A549 (cell line): ENCODE data around the gene EVC. TPM values are rescaled to one million over a fixed set of nuclear protein-coding genes. Genes with fewer than 3 reads are reported as not detected.
A peak's percentile ranks its signal among the peaks of the same experiment; 100 is the strongest.

ENCODE experiments used
- ATAC-seq, 2 experiments: fragments of 200-7000 bp in 1 of 2; fragments of >200 bp in 1 of 2; cut with Nextera tagmentation in 1 of 2; cut with Tn5 transposase in 1 of 2; 3 replicates each; pipeline versions ENCODE4 v1.8.0 to v1.9.1; 2018 to 2020; ENCODE audit warnings: mild to moderate bottlenecking in 1 of 2, moderate library complexity in 1 of 2
- CTCF ChIA-PET: fragments of 300-600 bp; sonication (Branson Sonifier 250); formaldehyde crosslinking; extraction: SDS; loops from one replicate; lab custom pipeline; 2021; ENCODE audit warnings: antibody characterized with exemption, inconsistent platforms; lab: Yijun Ruan, JAX
- POLR2A ChIA-PET: fragments of 350-600 bp; formaldehyde crosslinking; extraction: SDS; loops from one replicate; lab custom pipeline; 2021; ENCODE audit warnings: antibody characterized with exemption, inconsistent platforms; lab: Yijun Ruan, JAX
- DNase-seq, 2 experiments: peaks; one replicate each; pipeline versions ENCODE4 v3.0.0 to v3.0.0-alpha.2; 2011 to 2016; ENCODE audit warnings: low read depth in 1 of 2, low spot score in 1 of 2
- FAIRE-seq: peaks from 2 replicates; lab custom pipeline; 2011; peaks lifted over from hg19 to GRCh38; lab: Jason Lieb, UNC
- H3K27ac ChIP-seq, 2 experiments: fragments of >200 bp; sonication (Bioruptor Twin); formaldehyde crosslinking; 3 replicates each; pipeline ENCODE4 v1.5.1; 2016 to 2017
- H3K4me1 ChIP-seq: fragments of >200 bp; sonication (Bioruptor Twin); formaldehyde crosslinking; 3 replicates; pipeline ENCODE4 v1.6.1; 2016
- H3K4me2 ChIP-seq: fragments of >200 bp; sonication (Bioruptor Twin); formaldehyde crosslinking; 3 replicates; pipeline ENCODE4 v1.6.1; 2016
- H3K4me3 ChIP-seq: fragments of >200 bp; sonication (Bioruptor Twin); formaldehyde crosslinking; 3 replicates; pipeline ENCODE4 v1.5.1; 2016
- H3K9me3 ChIP-seq: fragments of >200 bp; sonication (Bioruptor Twin); formaldehyde crosslinking; 3 replicates; pipeline ENCODE4 v1.6.1; 2016
- CBX8 ChIP-seq: fragments of 200-600 bp; sonication (generic); IDR thresholded peaks from 2 replicates; pipeline ENCODE4 v1.6.1; 2016
- CEBPB ChIP-seq, 2 experiments: fragments of >200 bp in 1 of 2; sonication (Bioruptor Twin) in 1 of 2; formaldehyde crosslinking in 1 of 2; IDR thresholded peaks; 2 replicates each; pipeline ENCODE4 v1.6.1; 2012 to 2016
- CHD4 ChIP-seq: fragments of 200-600 bp; sonication (generic); IDR thresholded peaks from 2 replicates; pipeline ENCODE4 v1.6.1; 2016; ENCODE audit warnings: antibody characterized with exemption, mild to moderate bottlenecking, borderline replicate concordance
- EHF ChIP-seq: fragments of 250-450 bp; sonication (Bioruptor Pico); IDR thresholded peaks from 2 replicates; pipeline ENCODE4 v1.5.0; 2020; ENCODE audit warnings: mild to moderate bottlenecking
- HOXA7 ChIP-seq: fragments of 250-450 bp; sonication (Bioruptor Pico); IDR thresholded peaks from 2 replicates; pipeline ENCODE4 v1.5.0; 2020; ENCODE audit warnings: mild to moderate bottlenecking, moderate library complexity
- JUN ChIP-seq, 2 experiments: fragments of >200 bp; sonication (Bioruptor Twin); formaldehyde crosslinking; IDR thresholded peaks; 2 replicates in 1 of 2; 3 replicates in 1 of 2; pipeline ENCODE4 v1.6.1; 2016 to 2017
- JUNB ChIP-seq: fragments of >200 bp; sonication (Bioruptor Twin); formaldehyde crosslinking; IDR thresholded peaks from 2 replicates; pipeline ENCODE4 v1.6.1; 2016
- KDM1A ChIP-seq: fragments of 200-600 bp; sonication (generic); IDR thresholded peaks from 2 replicates; pipeline ENCODE4 v1.6.1; 2016; ENCODE audit warnings: low read depth, mild to moderate bottlenecking
- MYC ChIP-seq: IDR thresholded peaks from 2 replicates; pipeline ENCODE4 v1.6.1; 2012; ENCODE audit warnings: mild to moderate bottlenecking, inconsistent platforms, low read length, improper control_type of control experiment, borderline replicate concordance
- PHF8 ChIP-seq: fragments of 200-600 bp; sonication (generic); IDR thresholded peaks from 2 replicates; pipeline ENCODE4 v1.6.1; 2016; ENCODE audit warnings: low read depth, mild to moderate bottlenecking, antibody characterized with exemption, moderate library complexity, borderline replicate concordance
- POLR2A ChIP-seq: IDR thresholded peaks from 2 replicates; pipeline ENCODE4 v1.6.1; 2012; ENCODE audit warnings: mild to moderate bottlenecking, low read length
- RAD21 ChIP-seq, 2 experiments: fragments of >200 bp in 1 of 2; sonication (Bioruptor Twin) in 1 of 2; formaldehyde crosslinking in 1 of 2; IDR thresholded peaks in 1 of 2; conservative IDR thresholded peaks in 1 of 2; 2 replicates in 1 of 2; 3 replicates in 1 of 2; pipeline ENCODE4 v1.6.1; 2012 to 2018; ENCODE audit warnings: inconsistent platforms in 1 of 2
- RCOR1 ChIP-seq: fragments of 150-350 bp; IDR thresholded peaks from 2 replicates; pipeline ENCODE4 v1.6.1; 2014; ENCODE audit warnings: antibody characterized with exemption, low read length, low read depth
- RNF2 ChIP-seq: fragments of 200-600 bp; sonication (generic); IDR thresholded peaks from 2 replicates; pipeline ENCODE4 v1.6.1; 2016; ENCODE audit warnings: low read depth, mild to moderate bottlenecking, antibody characterized with exemption, moderate library complexity, borderline replicate concordance
- SMC3 ChIP-seq: fragments of >200 bp; sonication (Bioruptor Twin); formaldehyde crosslinking; IDR thresholded peaks from 3 replicates; pipeline ENCODE4 v1.6.1; 2018; ENCODE audit warnings: inconsistent platforms
- TFCP2L1 ChIP-seq: fragments of 250-450 bp; sonication (Bioruptor Pico); IDR thresholded peaks from 2 replicates; pipeline ENCODE4 v1.5.0; 2021; ENCODE audit warnings: mild to moderate bottlenecking
- ZFP36 ChIP-seq: fragments of 450-650 bp; IDR thresholded peaks from 2 replicates; pipeline ENCODE4 v1.6.1; 2014; ENCODE audit warnings: borderline replicate concordance; ENCODE audit not compliant: partially characterized antibody
- ZSCAN20 ChIP-seq: fragments of 250-450 bp; sonication (Bioruptor Pico); IDR thresholded peaks from 2 replicates; pipeline ENCODE4 v1.8.0; 2022; ENCODE audit warnings: mild to moderate bottlenecking, moderate library complexity
- WGBS: methylation state at CpG from one replicate; pipeline ENCODE4 v1.1.6; 2017; ENCODE audit errors: missing lambda C conversion rate; 5-methylcytosine and 5-hydroxymethylcytosine counted together
- polyA plus RNA-seq, 4 experiments: library from polyadenylated mRNA; depleted of rRNA in 3 of 4; stranded (reverse); fragments of >200 nt; fragmentation: RNase III in 1 of 4; extraction: RNeasy Plus Mini Kit Qiagen cat#74134 plus additional on column Dnase treatment in 1 of 4; gene quantifications; 2 replicates in 3 of 4; 3 replicates in 1 of 4; pipeline ENCODE4 v1.2.3, GENCODE V29; 2011 to 2017
- TF ChIP-seq, protein P1 (sequence below): fragments of 250-450 bp; sonication (Bioruptor Pico); IDR thresholded peaks from 2 replicates; pipeline ENCODE4 v1.5.0; 2021; ENCODE audit warnings: mild to moderate bottlenecking, moderate library complexity, borderline replicate concordance
- TF ChIP-seq, protein P2 (sequence below): fragments of 450-650 bp; IDR thresholded peaks from 2 replicates; pipeline ENCODE4 v1.6.1; 2014; ENCODE audit warnings: antibody characterized with exemption
- TF ChIP-seq, protein P3 (sequence below): IDR thresholded peaks from 2 replicates; pipeline ENCODE4 v1.6.1; 2012
- TF ChIP-seq, protein P4 (sequence below): fragments of >200 bp; sonication (Bioruptor Twin); formaldehyde crosslinking; IDR thresholded peaks from 3 replicates; pipeline ENCODE4 v1.5.1; 2016
- TF ChIP-seq, protein P5 (sequence below): fragments of 200-600 bp; sonication (generic); IDR thresholded peaks from 2 replicates; pipeline ENCODE4 v1.6.1; 2016; ENCODE audit warnings: antibody characterized with exemption, mild to moderate bottlenecking, moderate library complexity

Gene EVC
- polyA plus RNA-seq, 2 of the 4 experiments (the other 2 are of a cell fraction) = 3.0 to 5.5 TPM

DNA sequence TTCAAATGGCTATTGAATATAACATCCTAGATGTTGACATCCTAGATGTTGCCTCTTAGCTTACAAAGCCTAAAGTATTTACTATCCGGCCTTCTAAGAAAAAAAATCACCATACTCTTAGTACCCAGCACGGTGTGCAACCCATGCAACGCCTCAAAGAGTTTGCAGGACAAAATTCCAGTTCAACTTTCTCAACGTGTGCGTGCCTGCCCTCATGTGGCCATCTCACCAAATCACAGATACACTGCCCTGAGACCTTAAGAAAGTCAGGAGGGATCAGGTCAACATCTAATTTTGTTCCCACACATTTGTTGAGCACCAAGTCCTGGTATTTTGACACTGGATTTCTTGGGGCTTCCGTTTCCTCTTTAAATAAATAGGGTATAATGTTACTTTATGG, 113.6 kb downstream of the EVC start:
- FAIRE-seq = no peak
- 59% methylated on average over 6 of the region's 6 CpGs for WGBS
- TF ChIP-seq, protein P1, sequence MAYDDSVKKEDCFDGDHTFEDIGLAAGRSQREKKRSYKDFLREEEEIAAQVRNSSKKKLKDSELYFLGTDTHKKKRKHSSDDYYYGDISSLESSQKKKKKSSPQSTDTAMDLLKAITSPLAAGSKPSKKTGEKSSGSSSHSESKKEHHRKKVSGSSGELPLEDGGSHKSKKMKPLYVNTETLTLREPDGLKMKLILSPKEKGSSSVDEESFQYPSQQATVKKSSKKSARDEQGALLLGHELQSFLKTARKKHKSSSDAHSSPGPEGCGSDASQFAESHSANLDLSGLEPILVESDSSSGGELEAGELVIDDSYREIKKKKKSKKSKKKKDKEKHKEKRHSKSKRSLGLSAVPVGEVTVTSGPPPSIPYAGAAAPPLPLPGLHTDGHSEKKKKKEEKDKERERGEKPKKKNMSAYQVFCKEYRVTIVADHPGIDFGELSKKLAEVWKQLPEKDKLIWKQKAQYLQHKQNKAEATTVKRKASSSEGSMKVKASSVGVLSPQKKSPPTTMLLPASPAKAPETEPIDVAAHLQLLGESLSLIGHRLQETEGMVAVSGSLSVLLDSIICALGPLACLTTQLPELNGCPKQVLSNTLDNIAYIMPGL (CRISPR knock-in tag) = no peak
- TF ChIP-seq JUNB (no peak), CEBPB (IDR thresholded peaks at IDR 0.05) (no peak), RCOR1 (no peak), PHF8 (no peak), RNF2 (no peak), ZSCAN20 (CRISPR knock-in tag) (no peak), JUN (IDR thresholded peaks at IDR 0.05) (no peak), CBX8 (no peak), RAD21 (conservative IDR thresholded peaks at IDR 0.05 in 1 of 2, IDR thresholded peaks at IDR 0.05 in 1 of 2) (peak; percentile 35 to 54; a peak in 4 of 5 replicates), KDM1A (no peak), MYC (no peak), POLR2A (no peak), ZFP36 (no peak), SMC3 (peak; percentile 28; the same call in 1 of the 3 replicates), TFCP2L1 (CRISPR knock-in tag) (no peak), CHD4 (no peak), EHF (no peak), HOXA7 (no peak)
- TF ChIP-seq, protein P2, sequence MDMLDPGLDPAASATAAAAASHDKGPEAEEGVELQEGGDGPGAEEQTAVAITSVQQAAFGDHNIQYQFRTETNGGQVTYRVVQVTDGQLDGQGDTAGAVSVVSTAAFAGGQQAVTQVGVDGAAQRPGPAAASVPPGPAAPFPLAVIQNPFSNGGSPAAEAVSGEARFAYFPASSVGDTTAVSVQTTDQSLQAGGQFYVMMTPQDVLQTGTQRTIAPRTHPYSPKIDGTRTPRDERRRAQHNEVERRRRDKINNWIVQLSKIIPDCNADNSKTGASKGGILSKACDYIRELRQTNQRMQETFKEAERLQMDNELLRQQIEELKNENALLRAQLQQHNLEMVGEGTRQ = no peak
- TF ChIP-seq, protein P3, sequence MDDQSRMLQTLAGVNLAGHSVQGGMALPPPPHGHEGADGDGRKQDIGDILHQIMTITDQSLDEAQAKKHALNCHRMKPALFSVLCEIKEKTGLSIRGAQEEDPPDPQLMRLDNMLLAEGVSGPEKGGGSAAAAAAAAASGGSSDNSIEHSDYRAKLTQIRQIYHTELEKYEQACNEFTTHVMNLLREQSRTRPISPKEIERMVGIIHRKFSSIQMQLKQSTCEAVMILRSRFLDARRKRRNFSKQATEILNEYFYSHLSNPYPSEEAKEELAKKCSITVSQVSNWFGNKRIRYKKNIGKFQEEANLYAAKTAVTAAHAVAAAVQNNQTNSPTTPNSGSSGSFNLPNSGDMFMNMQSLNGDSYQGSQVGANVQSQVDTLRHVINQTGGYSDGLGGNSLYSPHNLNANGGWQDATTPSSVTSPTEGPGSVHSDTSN = no peak
- TF ChIP-seq, protein P4, sequence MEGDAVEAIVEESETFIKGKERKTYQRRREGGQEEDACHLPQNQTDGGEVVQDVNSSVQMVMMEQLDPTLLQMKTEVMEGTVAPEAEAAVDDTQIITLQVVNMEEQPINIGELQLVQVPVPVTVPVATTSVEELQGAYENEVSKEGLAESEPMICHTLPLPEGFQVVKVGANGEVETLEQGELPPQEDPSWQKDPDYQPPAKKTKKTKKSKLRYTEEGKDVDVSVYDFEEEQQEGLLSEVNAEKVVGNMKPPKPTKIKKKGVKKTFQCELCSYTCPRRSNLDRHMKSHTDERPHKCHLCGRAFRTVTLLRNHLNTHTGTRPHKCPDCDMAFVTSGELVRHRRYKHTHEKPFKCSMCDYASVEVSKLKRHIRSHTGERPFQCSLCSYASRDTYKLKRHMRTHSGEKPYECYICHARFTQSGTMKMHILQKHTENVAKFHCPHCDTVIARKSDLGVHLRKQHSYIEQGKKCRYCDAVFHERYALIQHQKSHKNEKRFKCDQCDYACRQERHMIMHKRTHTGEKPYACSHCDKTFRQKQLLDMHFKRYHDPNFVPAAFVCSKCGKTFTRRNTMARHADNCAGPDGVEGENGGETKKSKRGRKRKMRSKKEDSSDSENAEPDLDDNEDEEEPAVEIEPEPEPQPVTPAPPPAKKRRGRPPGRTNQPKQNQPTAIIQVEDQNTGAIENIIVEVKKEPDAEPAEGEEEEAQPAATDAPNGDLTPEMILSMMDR = peak; percentile 43
- TF ChIP-seq, protein P5, sequence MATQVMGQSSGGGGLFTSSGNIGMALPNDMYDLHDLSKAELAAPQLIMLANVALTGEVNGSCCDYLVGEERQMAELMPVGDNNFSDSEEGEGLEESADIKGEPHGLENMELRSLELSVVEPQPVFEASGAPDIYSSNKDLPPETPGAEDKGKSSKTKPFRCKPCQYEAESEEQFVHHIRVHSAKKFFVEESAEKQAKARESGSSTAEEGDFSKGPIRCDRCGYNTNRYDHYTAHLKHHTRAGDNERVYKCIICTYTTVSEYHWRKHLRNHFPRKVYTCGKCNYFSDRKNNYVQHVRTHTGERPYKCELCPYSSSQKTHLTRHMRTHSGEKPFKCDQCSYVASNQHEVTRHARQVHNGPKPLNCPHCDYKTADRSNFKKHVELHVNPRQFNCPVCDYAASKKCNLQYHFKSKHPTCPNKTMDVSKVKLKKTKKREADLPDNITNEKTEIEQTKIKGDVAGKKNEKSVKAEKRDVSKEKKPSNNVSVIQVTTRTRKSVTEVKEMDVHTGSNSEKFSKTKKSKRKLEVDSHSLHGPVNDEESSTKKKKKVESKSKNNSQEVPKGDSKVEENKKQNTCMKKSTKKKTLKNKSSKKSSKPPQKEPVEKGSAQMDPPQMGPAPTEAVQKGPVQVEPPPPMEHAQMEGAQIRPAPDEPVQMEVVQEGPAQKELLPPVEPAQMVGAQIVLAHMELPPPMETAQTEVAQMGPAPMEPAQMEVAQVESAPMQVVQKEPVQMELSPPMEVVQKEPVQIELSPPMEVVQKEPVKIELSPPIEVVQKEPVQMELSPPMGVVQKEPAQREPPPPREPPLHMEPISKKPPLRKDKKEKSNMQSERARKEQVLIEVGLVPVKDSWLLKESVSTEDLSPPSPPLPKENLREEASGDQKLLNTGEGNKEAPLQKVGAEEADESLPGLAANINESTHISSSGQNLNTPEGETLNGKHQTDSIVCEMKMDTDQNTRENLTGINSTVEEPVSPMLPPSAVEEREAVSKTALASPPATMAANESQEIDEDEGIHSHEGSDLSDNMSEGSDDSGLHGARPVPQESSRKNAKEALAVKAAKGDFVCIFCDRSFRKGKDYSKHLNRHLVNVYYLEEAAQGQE = no peak
- CTCF ChIA-PET = interaction anchor here (1.3 to 1.5 kb wide), 2 partner anchors 67 to 75 kb away, joined by 3 read pairs; no protein-coding TSS in a partner anchor
- ATAC-seq = peak in 1 of 2 experiments; percentile 72; a peak in 3 of 6 replicates
- Histone ChIP-seq H3K27ac (no peak overlapping the region), H3K4me1 (no peaks in the 10 kb centered on the region), H3K4me3 (no peak overlapping the region), H3K9me3 (no peaks in the 10 kb centered on the region), H3K4me2 (no peak overlapping the region)
- peak; percentile 44 to 45 for DNase-seq
- POLR2A ChIA-PET = no interaction called here
